ENCODE results near the gene MRAP2. TPM values are rescaled to one million over a fixed set of nuclear protein-coding genes. Genes with fewer than 3 reads are reported as not detected.

MRAP2 gene
- total RNA-seq, 1 donor from 2014 or later: 5.1 TPM

DNA sequence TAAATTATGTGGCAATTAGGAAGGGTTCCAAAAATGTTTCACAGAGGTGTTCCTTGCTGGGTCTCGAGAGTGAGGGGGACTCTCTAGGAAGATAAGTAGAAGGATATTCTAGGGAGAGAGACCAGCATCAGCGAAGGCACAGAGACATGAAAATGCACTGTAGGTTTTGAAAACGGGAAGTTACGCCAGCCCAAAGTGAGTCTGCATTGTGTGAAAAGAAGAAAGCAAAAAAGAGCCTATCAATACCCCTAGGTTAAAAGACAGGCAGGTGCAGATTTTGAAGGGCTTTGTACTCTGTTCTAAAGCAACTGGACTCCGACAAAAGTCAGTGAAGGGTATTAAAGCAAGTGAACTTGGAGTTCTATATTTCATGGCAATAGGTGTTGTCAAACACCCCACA, 25.7 kb upstream of the MRAP2 start:
- no peak for DNase-seq
- no peak overlapping the region for H3K27ac Mint-ChIP-seq (ENCODE audit: unreplicated experiment)
- peaks cover 1% of the 10 kb centered on the region for H3K27me3 Mint-ChIP-seq (ENCODE audit: unreplicated experiment)
- H3K9me3 Mint-ChIP-seq (ENCODE audit: unreplicated experiment): no peaks in the 10 kb centered on the region
- TF ChIP-seq CTCF (IDR thresholded peaks at IDR 0.05; ENCODE audit: partially characterized antibody, unreplicated experiment): no peak
- no peaks in the 10 kb centered on the region for H3K4me1 Mint-ChIP-seq (ENCODE audit: low read depth, unreplicated experiment)
- no peaks in the 10 kb centered on the region for H3K36me3 Mint-ChIP-seq (ENCODE audit: unreplicated experiment)
- H3K4me3 Mint-ChIP-seq (ENCODE audit: unreplicated experiment): no peak overlapping the region

GRCh38 chr6:84013354-84013753, 20.2 kb upstream of the MRAP2 start:
- Mint-ChIP-seq H3K4me3 (ENCODE audit: unreplicated experiment) (no peak overlapping the region), H3K36me3 (ENCODE audit: unreplicated experiment) (no peaks in the 10 kb centered on the region), H3K4me1 (ENCODE audit: low read depth, unreplicated experiment) (no peaks in the 10 kb centered on the region), H3K9me3 (ENCODE audit: unreplicated experiment) (no peaks in the 10 kb centered on the region), H3K27ac (ENCODE audit: unreplicated experiment) (no peak overlapping the region), H3K27me3 (ENCODE audit: unreplicated experiment) (no peaks in the 10 kb centered on the region)
- no peak for DNase-seq
- TF ChIP-seq CTCF (IDR thresholded peaks at IDR 0.05; ENCODE audit: partially characterized antibody, unreplicated experiment): no peak

GRCh38 chr6:84013931-84014330, 19.6 kb upstream of the MRAP2 start:
- Mint-ChIP-seq H3K27ac (ENCODE audit: unreplicated experiment) (no peak overlapping the region), H3K9me3 (ENCODE audit: unreplicated experiment) (no peaks in the 10 kb centered on the region)
- TF ChIP-seq CTCF (IDR thresholded peaks at IDR 0.05; ENCODE audit: partially characterized antibody, unreplicated experiment): no peak

GRCh38 chr6:84016029-84016428, 17.5 kb upstream of the MRAP2 start:
- H3K4me3 Mint-ChIP-seq (ENCODE audit: unreplicated experiment): no peak overlapping the region
- H3K4me1 Mint-ChIP-seq (ENCODE audit: low read depth, unreplicated experiment): no peaks in the 10 kb centered on the region
- no peak overlapping the region for H3K27ac Mint-ChIP-seq (ENCODE audit: unreplicated experiment)
- no peaks in the 10 kb centered on the region for H3K27me3 Mint-ChIP-seq (ENCODE audit: unreplicated experiment)
- no peaks in the 10 kb centered on the region for H3K9me3 Mint-ChIP-seq (ENCODE audit: unreplicated experiment)
- no peak for DNase-seq
- no peaks in the 10 kb centered on the region for H3K36me3 Mint-ChIP-seq (ENCODE audit: unreplicated experiment)
- TF ChIP-seq CTCF (IDR thresholded peaks at IDR 0.05; ENCODE audit: partially characterized antibody, unreplicated experiment): no peak

More at GRCh38 chr6:84013931-84014330, 19.6 kb upstream of the MRAP2 start:
- DNase-seq: no peak
- Mint-ChIP-seq H3K27me3 (ENCODE audit: unreplicated experiment) (no peaks in the 10 kb centered on the region), H3K36me3 (ENCODE audit: unreplicated experiment) (no peaks in the 10 kb centered on the region), H3K4me3 (ENCODE audit: unreplicated experiment) (no peak overlapping the region), H3K4me1 (ENCODE audit: low read depth, unreplicated experiment) (no peaks in the 10 kb centered on the region)

- Mint-ChIP-seq H3K36me3 (ENCODE audit: unreplicated experiment) (no peaks in the 10 kb centered on the region), H3K4me3 (ENCODE audit: unreplicated experiment) (no peak overlapping the region), H3K9me3 (ENCODE audit: unreplicated experiment) (no peaks in the 10 kb centered on the region), H3K4me1 (ENCODE audit: low read depth, unreplicated experiment) (no peaks in the 10 kb centered on the region), H3K27me3 (ENCODE audit: unreplicated experiment) (no peaks in the 10 kb centered on the region), H3K27ac (ENCODE audit: unreplicated experiment) (no peak overlapping the region)
- DNase-seq: no peak
- no peak for TF ChIP-seq CTCF (IDR thresholded peaks at IDR 0.05; ENCODE audit: partially characterized antibody, unreplicated experiment)
Observed at GRCh38 chr6:84017709-84018452, 15.7 kb upstream of the MRAP2 start.

All from glutamatergic neuron (in vitro differentiated cells).